OCI-LY7 (cell line): ENCODE measurements around the gene ADD3. TPM values are rescaled to one million over a fixed set of nuclear protein-coding genes. Genes with fewer than 3 reads are reported as not detected.
A peak's percentile ranks its signal among the peaks of the same experiment; 100 is the strongest.

Experiments
- BruUV-seq: library from RNA; stranded (reverse); fragments of 400-500 nt; replicated peaks from 2 replicates; lab custom pipeline; 2021; lab: Mats Ljungman, UMichigan
- CTCF ChIA-PET: fragments of 300-600 bp; sonication (Branson Sonifier 250); formaldehyde crosslinking; loops from one replicate; lab custom pipeline; 2022; ENCODE audit warnings: antibody characterized with exemption; ENCODE audit not compliant: unreplicated experiment; lab: Charles Lee
- POLR2A ChIA-PET: fragments of 300-600 bp; sonication (Branson Sonifier 250); formaldehyde crosslinking; loops from one replicate; lab custom pipeline; 2022; ENCODE audit warnings: antibody characterized with exemption; lab: Charles Lee
- DNase-seq: peaks from one replicate; pipeline ENCODE4 v3.0.0-alpha.2; 2015; ENCODE audit warnings: low spot score
- H2AFZ ChIP-seq: fragments of 200-600 bp; sonication (generic), shearing (Covaris generic); 2 replicates; pipeline ENCODE4 v1.6.1; 2014; ENCODE audit warnings: mild to moderate bottlenecking, antibody characterized with exemption, low read length, moderate library complexity
- H3K27ac ChIP-seq: fragments of 200-600 bp; sonication (generic); 2 replicates; pipeline ENCODE4 v1.5.1; 2014; ENCODE audit warnings: mixed run types, low read depth, mild to moderate bottlenecking, moderate library complexity, low read length, inconsistent platforms; ENCODE audit not compliant: poor library complexity, severe bottlenecking
- H3K36me3 ChIP-seq: fragments of 200-600 bp; sonication (generic); 2 replicates; pipeline ENCODE4 v1.6.1; 2014; ENCODE audit warnings: mild to moderate bottlenecking, antibody characterized with exemption, low read length, moderate library complexity, mixed read lengths; ENCODE audit not compliant: insufficient read depth
- H3K4me1 ChIP-seq: fragments of 200-600 bp; sonication (generic); 2 replicates; pipeline ENCODE4 v1.5.1; 2014; ENCODE audit warnings: mild to moderate bottlenecking, low read length; ENCODE audit not compliant: insufficient read depth, poor library complexity, severe bottlenecking
- H3K4me2 ChIP-seq: fragments of 200-600 bp; sonication (generic); 2 replicates; pipeline ENCODE4 v1.6.1; 2014; ENCODE audit warnings: mild to moderate bottlenecking, low read length
- H3K4me3 ChIP-seq: fragments of 200-600 bp; sonication (generic); 2 replicates; pipeline ENCODE4 v1.5.1; 2014; ENCODE audit warnings: mild to moderate bottlenecking, low read depth, low read length; ENCODE audit not compliant: poor library complexity, severe bottlenecking
- H3K79me2 ChIP-seq: fragments of 200-600 bp; sonication (generic); 2 replicates; pipeline ENCODE4 v1.6.1; 2016; ENCODE audit warnings: low read depth, mild to moderate bottlenecking, low read length, moderate library complexity, mixed read lengths; ENCODE audit not compliant: insufficient read depth
- H3K9me2 ChIP-seq: fragments of 200-600 bp; sonication (generic); 2 replicates; pipeline ENCODE4 v1.6.1; 2016; ENCODE audit warnings: mild to moderate bottlenecking, low read length, mixed read lengths; ENCODE audit not compliant: insufficient read depth
- H3K9me3 ChIP-seq: fragments of 200-600 bp; sonication (generic); 2 replicates; pipeline ENCODE4 v1.6.1; 2014; ENCODE audit warnings: mild to moderate bottlenecking, mixed run types, low read length, mixed read lengths
- H4K20me1 ChIP-seq: fragments of 200-600 bp; sonication (generic); 2 replicates; pipeline ENCODE4 v1.6.1; 2014; ENCODE audit warnings: mild to moderate bottlenecking, antibody characterized with exemption, low read length, moderate library complexity, mixed read lengths; ENCODE audit not compliant: insufficient read depth
- EZH2phosphoT487 ChIP-seq: fragments of 200-600 bp; sonication (generic); IDR thresholded peaks from 2 replicates; pipeline ENCODE4 v1.6.1; 2018; ENCODE audit warnings: low read depth, borderline replicate concordance, mild to moderate bottlenecking, mixed run types, antibody characterized with exemption, low read length, moderate library complexity, mixed read lengths
- intact Hi-C: fragments of 100-400 bp; cut with micrococcal nuclease; formaldehyde crosslinking; loops from one replicate; pipeline ENCODE4 v1.10.0; 2022; ENCODE audit not compliant: unreplicated experiment
- total RNA-seq, 2 experiments: library from RNA; depleted of rRNA in 1 of 2; stranded (reverse); fragments of >200 nt in 1 of 2; shearing (Covaris generic) in 1 of 2; gene quantifications; 2 replicates each; pipeline ENCODE4 v1.2.3, GENCODE V29; 2014 to 2022
- TF ChIP-seq, protein P1 (sequence below): fragments of 200-600 bp; sonication (generic); conservative IDR thresholded peaks from 2 replicates; pipeline ENCODE4 v1.5.1; 2014; ENCODE audit warnings: mild to moderate bottlenecking, antibody characterized with exemption, low read length, moderate library complexity, mixed read lengths

ADD3 gene
- total RNA-seq, 2 experiments from 2014 or later = 75.8 to 89.7 TPM

DNA sequence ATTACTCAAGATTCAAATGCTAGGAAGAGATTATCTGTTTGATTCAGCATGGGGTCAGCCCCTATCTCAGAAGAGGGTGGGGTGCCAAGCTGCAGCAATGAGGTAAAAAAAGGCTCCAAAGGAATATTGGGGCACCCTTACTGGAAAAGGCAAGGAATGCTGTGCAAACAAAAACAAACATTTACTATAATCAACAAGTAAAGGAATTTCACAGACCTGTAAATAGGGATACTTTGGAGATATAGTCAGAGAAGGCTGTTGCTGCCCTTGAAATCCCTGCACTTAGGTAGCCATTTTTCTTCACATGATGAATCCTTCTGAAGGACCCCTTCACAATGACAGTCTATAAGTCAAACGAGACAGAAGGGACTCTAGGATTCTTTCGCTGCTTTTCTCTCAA, 10.6 kb upstream of the ADD3 start:
- no peak overlapping the region for H3K27ac ChIP-seq
- intact Hi-C loops = no loop called here
- no peaks in the 10 kb centered on the region for H3K79me2 ChIP-seq
- DNase-seq = no peak
- H4K20me1 ChIP-seq = no peaks in the 10 kb centered on the region
- no peak overlapping the region for H3K4me3 ChIP-seq
- H3K9me3 ChIP-seq = no peaks in the 10 kb centered on the region
- H3K4me2 ChIP-seq = 0 out of 2 replicates have a peak overlapping the region, but pooled peaks have one; percentile 63
- BruUV-seq = no TSS peak
- H3K36me3 ChIP-seq = no peaks in the 10 kb centered on the region
- peaks cover 23% of the 10 kb centered on the region for H3K4me1 ChIP-seq
- ChIA-PET POLR2A (interaction anchor here (1.1 to 1.6 kb wide), 3 partner anchors 8 to 21 kb away, joined by 3 to 6 read pairs (median 4); partner anchors contain the start of gene ADD3), CTCF (no interaction called here)
- TF ChIP-seq EZH2phosphoT487 = no peak
- H2AFZ ChIP-seq = no peak overlapping the region
- no peaks in the 10 kb centered on the region for H3K9me2 ChIP-seq

DNA sequence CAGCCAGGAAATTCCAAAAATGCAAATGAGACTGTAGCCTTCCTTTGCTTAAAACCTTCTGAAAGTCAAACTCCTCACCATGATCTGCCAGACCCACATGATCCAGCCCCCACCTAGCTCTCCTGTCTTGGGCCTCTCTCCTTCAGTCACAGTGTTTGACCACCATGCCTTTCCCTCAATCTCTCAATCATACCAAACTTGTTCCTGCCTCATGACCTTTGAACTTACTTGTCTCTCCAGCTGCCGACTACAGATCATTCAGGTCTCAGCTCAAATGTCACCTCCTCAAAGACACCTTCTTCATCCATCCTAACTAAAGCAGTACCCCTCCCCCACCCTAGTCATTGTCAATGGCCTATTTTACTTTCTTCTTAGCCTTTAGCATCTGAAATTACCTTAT, 9.3 kb upstream of the ADD3 start:
- no peak overlapping the region for H3K4me3 ChIP-seq
- peak overlapping the region; percentile 16; the same call in 1 of the 2 replicates for H3K4me2 ChIP-seq
- intact Hi-C loops = no loop called here
- no peaks in the 10 kb centered on the region for H3K79me2 ChIP-seq
- CTCF ChIA-PET = interaction anchor here (0.7 kb wide), 1 partner anchor 49 kb away, joined by 3 read pairs; no protein-coding TSS in a partner anchor
- no TSS peak for BruUV-seq
- H3K9me2 ChIP-seq = no peaks in the 10 kb centered on the region
- no peaks in the 10 kb centered on the region for H3K9me3 ChIP-seq
- TF ChIP-seq, protein P1, sequence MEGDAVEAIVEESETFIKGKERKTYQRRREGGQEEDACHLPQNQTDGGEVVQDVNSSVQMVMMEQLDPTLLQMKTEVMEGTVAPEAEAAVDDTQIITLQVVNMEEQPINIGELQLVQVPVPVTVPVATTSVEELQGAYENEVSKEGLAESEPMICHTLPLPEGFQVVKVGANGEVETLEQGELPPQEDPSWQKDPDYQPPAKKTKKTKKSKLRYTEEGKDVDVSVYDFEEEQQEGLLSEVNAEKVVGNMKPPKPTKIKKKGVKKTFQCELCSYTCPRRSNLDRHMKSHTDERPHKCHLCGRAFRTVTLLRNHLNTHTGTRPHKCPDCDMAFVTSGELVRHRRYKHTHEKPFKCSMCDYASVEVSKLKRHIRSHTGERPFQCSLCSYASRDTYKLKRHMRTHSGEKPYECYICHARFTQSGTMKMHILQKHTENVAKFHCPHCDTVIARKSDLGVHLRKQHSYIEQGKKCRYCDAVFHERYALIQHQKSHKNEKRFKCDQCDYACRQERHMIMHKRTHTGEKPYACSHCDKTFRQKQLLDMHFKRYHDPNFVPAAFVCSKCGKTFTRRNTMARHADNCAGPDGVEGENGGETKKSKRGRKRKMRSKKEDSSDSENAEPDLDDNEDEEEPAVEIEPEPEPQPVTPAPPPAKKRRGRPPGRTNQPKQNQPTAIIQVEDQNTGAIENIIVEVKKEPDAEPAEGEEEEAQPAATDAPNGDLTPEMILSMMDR = no peak
- TF ChIP-seq EZH2phosphoT487 = no peak
- H3K36me3 ChIP-seq = no peaks in the 10 kb centered on the region
- H2AFZ ChIP-seq = no peak overlapping the region
- H4K20me1 ChIP-seq = no peaks in the 10 kb centered on the region
- no peak overlapping the region for H3K27ac ChIP-seq
- DNase-seq = no peak
- POLR2A ChIA-PET = interaction anchor here (0.6 to 2.5 kb wide), 7 partner anchors 10 to 810 kb away, joined by 3 to 19 read pairs (median 4); partner anchors contain the start of gene ADD3
- H3K4me1 ChIP-seq = peaks cover 33% of the 10 kb centered on the region

DNA sequence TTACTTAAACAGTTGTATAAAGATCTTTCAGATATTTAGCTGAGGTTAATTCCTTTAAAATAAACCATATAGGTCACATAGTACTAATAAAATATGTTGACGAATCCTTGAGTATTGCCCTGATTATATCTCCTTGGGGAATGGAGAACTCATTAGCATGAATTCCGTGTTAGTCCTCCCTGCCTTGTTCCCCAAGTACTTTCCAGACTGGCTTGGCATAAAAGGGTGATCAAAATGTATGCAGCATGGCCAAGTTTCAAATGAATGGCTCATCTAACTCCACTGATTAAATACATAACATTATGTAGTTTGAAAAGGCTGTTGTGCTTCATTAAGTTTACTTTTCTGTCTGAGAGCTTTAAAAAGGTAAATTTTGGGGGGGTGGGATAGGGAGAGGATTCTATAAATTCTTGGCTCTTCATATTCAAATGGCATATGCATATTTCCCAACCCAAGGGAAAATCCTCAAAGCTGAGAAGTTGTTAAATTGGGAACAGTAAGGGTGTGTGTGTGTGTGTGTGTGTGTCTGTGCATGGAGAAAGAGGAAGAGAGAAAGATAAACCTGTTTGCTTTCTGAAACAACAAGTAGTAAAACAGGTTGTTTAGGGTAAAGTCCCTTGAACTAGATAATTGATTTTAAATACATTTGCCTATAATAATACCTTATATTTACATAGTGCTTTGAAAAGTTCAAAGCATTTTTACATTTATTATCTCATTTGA, 4.8 kb upstream of the ADD3 start:
- Histone ChIP-seq H3K36me3 (no peaks in the 10 kb centered on the region), H3K9me3 (no peaks in the 10 kb centered on the region), H3K79me2 (no peaks in the 10 kb centered on the region), H3K27ac (no peak overlapping the region), H3K4me3 (no peak overlapping the region), H3K4me1 (peaks cover 39% of the 10 kb centered on the region), H3K4me2 (no peak overlapping the region), H2AFZ (no peak overlapping the region; the same call in 1 of the 2 replicates), H3K9me2 (no peaks in the 10 kb centered on the region), H4K20me1 (no peaks in the 10 kb centered on the region)
- ChIA-PET POLR2A (no interaction called here), CTCF (no interaction called here)
- BruUV-seq = no TSS peak
- TF ChIP-seq EZH2phosphoT487 = no peak
- TF ChIP-seq, protein P1 = no peak
- intact Hi-C loops = no loop called here
- no peak for DNase-seq
